Fibroblast of skin of left quadriceps (primary cell): ENCODE measurements around the gene COL13A1.
A peak's percentile ranks its signal among the peaks of the same experiment; 100 is the strongest.

Source experiments
- DNase-seq, 2 experiments: peaks; one replicate each; pipeline ENCODE4 v3.0.0-alpha.2; 2013; ENCODE audit warnings: low read depth in 2 of 2

The COL13A1 gene

DNA sequence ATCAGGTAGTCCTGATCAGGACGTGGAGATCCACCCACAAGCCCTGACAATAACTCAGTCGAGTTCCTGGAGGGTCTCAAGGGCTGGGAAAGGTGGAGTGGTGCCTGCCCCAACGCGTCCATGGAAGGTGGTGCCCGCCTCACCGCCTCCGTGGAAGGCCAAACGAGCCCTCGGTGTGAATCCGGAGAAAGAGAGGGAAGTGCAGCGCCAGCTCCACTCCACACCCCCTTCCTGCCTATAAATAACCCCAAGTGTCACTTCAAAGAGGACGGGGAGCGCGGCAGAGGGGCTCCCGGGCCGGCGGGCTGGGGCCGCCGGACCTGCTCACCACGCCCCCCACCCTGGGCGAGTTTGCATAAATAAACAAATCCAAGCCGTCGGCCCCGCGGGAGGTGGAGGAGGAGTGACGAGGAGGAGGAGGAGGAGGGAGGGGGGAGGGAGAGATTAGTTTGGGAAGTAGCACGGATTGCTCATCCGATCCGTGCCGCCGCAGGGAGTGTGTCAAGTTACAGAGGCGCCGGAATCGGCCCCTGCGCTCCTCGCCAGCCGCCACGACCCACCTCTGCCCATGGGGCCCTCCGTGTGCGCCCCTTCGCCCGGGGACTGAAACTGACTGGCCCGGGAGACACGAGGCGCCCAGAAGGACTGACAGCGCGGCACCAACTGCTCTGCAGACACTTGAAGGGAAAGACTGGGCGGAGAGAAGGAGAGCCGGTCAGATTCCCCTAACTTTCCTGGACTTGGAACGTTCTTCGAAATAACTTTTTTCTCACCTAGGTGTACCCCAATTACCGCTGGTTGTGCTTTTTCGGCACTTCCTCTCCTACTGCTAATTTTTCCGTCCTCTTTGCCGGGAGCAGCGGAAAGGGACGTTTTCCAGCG, at the start of gene COL13A1:
Gene COL13A1, plus strand, starts transcription at position 473 of the 882 bp plus-strand sequence. CDS start 518 bp downstream, outside the sequence.
- peak in 1 of 2 experiments; percentile 31 for DNase-seq

DNA sequence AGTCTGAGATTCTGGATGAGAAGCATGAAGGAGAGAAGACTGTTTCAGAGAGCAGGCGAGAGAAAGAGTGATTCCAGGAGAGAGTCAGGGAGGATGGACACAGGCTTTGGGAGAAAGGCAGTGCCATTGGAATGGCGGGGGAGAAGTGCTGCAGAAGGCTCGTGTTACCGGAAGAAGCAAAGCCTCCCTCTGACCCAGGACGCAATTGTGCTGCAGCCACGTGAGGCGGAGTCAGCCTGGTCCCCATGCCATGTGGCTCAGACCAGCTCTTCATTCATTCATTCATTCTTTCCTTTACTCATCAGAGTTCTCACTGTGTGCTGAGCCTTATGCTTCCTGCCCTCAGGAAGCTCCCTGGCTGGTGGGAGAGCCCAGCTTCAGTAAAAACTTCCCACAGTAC, 49.2 kb upstream of the COL13A1 start:
- no peak for DNase-seq

DNA sequence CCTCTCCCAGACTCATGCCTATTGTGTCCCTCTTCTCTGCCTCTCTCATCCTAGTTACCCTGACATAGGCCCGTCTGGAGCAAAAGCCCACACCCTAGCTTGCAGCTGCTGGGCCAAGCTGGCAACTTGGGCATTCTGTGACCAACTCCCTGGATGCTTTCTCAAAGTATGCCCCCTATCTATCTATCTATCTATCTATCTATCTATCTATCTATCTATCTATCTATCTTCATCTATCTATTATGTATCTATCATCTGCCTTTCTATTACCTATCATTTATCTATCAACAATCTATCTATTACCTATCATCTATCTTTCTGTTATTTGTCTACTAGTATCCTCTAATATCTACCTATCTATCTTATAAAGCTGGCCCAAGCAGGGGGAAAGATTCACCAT, 45.4 kb upstream of the COL13A1 start:
- DNase-seq = no peak

DNA sequence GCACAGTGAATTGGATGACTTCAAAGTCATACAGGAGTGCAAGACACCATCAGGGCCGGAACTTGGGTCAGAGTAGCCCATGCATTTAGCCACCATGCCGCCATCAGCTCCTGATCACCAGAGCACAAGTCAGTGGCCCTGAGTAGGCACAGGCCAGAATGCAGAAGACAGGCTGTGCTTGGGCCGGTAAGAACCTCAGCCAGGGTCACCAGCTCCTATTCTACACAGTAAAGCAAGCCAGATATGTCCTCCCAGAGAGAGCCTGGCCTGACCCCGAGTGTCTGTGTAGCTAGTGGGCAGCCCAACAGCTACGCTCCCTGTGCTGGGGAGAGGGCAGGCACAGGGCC, 44.5 kb upstream of the COL13A1 start:
- no peak for DNase-seq

DNA sequence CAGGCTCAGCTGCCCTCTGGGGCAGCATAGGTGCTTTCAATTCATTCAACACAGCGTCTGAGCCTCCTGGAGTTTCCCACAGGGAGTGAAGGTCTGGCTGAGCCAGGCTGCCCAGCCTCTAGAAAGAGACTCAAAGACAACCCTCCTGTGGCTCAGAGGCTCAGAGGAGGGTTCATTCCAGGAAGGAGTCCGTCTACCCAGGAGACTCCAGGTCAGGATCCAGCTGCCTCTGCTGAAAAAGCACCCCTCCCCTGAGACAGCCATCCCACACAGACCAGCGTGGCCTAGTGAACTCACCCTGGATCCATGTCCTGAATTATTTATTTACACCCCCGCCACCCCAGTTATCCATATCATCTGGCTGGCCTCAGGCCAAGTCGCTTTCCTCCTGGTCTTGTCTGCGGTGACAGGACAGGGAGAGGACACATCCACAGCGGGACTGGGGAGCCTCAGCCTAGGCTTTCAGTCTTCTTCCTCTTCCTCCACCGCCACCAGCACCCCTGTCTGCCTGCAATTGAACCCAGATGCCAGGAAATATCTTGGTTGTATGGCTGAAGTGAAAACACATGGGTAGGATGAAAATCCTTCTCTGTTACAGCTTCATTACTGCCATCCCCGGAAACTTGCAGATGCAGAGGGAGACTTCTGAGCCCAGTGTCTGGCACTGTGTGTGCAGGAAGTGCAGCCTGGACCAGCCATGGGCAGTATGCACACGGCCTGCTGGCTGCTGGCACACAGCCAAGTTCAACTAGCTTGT, 44.0 kb upstream of the COL13A1 start:
- DNase-seq = peak; percentile 70 to 74

DNA sequence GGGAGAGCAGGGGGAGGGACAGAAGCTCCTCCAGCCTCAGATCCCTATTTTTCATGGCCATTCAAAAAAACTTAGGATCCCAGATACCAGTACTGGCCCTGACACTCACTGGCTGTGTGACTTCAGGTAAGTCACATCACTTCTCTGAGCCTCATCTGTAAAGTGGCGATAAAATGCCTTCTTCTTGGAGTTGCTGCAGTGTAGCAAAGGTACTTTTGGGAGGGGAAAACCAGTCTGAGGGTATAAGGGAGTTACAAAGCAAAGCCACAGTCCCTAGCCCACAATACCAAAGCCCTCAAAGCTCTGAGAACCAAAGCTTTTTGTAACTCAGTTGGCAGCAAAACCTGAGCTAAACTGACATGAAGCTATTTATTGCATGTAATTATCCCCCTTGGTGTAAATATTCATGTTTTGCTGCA, 43.4 kb upstream of the COL13A1 start:
- no peak for DNase-seq

DNA sequence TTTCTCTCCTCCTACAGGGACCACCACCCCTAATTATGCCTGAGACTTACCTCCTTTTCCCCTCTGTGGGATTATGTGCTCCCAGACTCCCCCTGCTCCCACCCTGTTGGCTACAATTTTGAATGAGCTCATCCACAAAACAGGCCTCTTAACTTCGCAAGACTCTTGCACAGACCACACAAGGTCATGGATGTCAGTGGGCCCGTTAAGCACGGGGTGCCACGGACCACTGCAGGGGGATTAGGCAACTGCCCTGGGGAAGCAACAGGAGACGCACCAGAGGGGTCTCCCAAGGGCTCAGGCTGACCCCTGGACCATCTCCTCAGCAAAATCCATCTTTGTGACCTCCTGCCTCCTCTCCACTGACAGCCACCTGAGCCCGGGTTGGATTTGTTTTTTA, 42.1 kb upstream of the COL13A1 start:
- DNase-seq = no peak

DNA sequence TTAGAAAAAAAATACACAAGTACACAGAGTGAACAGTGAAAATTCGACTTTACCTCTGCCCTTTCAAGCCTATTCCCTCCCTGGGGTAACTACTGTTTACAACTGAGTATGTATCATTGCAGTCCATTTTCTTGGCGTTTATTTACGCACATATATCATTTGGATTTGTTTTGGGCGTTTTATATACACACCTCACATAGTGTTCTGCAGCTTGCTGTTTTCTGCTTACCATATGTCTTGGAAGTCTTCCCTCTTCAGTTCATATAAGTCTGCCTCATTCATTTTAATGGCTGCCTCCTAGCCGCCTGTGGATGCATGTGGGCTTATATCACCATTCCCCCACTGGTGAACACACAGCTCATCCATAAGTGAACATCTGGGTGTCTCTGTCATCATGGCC, 41.6 kb upstream of the COL13A1 start:
- peak; percentile 38 to 39 for DNase-seq

DNA sequence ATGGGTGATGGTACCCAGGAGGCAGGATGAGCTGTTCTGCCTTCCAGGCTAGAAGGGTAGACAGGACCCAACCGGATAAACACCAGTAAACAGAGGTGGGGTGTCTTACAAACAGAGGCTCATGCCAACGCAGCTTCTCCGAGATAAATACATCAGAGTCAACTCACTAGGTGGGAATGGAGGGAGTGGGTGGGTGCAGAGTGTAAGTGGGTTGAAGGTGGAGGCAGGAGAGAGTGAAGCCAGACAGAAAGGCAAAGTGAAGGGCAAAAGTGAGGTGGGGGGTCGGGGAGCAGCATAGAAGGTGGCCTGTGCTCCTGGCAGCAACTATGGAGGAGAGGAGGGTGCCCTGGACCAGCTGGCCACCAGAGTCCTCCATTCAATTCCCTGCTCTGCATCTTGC, 40.4 kb upstream of the COL13A1 start:
- no peak for DNase-seq

DNA sequence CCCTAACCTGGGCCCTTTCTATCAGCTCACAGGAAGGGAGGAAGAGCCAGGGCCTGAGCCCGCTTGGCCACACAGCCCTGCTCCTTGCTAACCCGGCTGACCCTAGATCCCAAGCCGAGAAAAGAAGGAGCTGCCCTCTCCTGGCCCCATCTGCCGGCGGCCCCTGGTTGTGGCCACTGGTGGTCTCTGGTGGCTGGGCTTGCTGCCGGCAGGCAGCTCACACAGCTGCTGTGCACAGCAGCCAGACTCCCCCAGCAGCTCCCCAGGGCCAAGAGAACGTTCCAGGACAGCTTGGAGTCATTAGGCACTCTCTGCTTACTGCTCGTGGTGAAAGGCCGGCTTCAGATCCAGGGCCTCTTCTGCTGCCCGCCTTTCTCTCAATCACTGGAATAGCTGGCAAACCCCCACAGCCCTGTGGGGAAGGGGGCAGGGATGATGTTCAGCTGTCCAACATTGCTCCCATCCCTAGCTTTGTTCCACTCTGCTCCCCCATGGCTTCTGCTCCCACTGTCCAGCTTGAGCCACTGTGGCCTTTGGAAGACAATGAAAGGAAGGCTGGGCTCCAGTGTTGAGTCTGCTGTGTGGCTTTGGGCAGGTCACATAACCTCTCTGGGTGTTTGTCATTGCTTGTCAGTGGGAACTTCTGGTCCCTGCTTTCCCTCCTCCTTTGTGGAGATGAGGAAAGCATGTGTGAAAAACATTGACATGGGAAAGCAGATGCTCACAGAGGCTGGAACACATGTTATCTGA, 35.4 kb upstream of the COL13A1 start:
- DNase-seq = peak; percentile 47 to 54

DNA sequence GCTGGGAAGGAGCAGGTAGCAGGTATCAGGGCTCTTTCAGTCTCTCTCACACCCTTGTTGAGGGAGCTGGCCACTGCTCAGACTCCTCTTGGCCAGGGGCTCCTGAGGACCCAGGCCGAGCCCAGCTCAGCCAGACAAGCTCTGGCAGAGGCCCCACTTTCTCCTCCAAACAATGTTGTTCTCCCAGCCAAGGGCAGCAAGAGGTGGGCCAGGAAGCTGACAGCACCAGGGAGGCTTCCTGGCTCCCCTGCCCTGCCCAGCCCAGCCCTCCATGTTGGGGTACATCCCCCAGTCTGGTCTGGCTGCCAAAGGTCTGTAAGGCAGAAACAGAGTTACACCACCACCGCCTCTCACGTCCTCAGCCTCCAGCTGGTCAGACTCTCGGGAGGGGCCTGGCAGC, 33.9 kb upstream of the COL13A1 start:
- DNase-seq = no peak

DNA sequence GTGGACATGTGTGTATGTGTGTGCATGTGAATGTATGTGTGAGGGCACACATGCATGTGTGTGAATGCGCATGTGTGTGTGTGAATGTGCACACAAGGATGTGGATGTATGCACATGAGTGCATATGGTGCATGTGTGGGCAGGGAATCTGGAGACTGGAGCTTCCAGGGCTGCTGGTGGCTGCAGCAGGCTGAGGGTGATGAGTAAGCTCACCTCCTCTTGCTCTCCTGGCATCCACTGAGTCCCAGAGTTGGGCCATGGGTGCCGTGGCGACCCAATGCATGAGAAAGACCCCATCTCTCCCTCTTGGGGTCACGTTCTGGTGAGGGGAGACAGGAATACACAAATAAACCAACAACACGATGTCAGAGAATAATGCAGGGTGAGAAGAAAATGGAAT, 33.3 kb upstream of the COL13A1 start:
- DNase-seq = no peak

DNA sequence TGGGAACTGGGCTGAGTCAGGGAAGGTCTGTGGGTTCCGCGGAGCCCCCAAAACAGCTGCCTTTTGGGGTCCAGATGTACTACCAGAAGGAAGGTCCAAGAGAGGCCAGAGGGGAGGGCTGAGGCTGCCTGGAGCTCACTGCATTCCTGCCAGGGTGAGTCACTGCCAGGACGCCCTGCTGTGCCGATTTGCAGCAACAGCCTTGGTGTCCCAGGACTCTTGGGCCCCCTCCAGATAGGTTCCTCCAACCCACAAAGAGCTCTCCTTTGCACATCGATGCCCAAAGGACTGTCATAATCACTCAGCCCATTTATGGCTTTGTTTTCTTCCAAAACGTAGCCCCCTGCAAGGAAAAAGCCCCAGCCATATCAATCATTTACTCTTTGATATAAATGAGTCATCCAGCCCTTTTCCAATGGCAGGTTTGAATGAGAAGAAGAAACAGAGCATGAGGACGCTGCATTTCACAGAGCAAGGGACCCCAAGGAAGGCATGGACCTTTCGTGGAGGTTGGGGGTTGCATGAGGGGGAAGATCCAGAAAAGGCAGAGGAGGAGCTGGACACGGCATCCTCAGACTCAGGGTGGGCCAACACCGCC, 32.2 kb upstream of the COL13A1 start:
- peak; percentile 70 to 72 for DNase-seq

DNA sequence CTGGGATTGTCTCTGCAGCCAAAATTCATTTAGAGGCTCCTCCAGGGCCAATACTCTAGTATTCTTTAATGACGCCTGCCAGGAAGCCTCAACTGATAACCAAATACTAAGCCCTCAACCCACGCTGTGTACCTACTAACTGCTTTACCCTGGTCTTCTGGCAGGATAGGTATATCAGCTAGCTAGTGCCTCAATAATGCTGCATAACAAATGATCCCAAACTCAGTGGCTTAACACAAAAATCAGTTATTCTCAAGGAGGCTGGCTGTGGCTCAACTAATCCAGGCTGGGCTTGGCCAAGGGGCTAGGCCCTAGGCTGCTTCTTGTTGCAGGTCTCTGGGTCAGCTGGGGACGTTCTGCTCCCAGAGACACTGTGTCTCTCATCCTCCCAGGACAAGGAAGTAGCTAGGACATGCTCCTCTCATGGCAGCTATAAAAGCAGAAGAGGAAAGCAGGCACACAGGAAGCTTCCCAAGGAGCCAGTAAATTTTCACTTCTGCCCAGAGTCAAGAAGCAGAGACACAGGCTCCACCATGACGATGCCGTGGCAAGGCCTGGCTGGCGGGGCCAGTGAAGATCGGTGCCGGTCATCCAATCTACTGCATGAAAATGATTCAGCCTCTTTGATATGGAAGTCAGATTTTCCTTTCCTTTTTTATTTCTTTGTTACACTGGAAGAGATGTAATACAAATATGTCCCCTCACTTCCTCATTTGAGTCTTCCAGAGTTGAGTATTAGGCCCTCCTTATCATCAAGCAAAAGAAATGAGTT, 28.6 kb upstream of the COL13A1 start:
- no peak for DNase-seq

DNA sequence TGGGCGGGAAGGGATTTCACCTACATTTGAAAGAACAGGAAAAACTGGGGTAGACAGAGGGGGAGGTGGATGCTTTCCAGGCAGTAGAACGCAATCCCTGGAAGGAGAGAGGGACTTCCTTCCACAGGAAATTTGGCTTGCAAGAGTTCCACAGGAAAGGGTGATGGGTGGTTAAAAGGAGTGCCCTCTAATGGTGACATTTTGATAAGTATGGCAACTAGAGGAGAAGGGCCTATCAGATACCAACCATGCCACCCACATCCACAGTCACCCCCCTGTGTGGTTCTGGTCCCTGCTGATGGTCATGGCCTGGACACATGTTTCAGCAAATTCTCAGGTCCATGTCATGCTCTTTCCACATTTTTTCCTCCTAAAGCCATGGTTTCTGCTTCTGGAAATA, 27.1 kb upstream of the COL13A1 start:
- no peak for DNase-seq

DNA sequence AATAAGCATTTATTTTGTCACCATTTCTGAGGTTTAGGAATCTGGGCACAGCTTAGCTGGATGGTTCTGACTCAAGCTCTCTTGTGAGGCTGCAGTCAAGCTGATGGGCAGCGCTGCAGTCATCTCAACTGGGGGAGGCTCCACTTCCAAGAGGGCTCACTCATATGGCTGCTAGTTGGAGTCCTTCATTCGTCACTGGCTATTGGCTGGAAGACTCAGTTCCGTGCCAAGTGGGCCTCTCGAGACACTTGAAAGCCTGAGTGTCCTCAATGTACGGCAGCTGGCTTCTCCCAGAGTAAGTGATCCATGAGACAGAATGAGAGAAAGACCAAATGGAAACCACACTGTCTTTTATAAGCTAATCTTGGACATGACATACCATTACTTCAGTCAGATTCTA, 21.6 kb upstream of the COL13A1 start:
- no peak for DNase-seq

DNA sequence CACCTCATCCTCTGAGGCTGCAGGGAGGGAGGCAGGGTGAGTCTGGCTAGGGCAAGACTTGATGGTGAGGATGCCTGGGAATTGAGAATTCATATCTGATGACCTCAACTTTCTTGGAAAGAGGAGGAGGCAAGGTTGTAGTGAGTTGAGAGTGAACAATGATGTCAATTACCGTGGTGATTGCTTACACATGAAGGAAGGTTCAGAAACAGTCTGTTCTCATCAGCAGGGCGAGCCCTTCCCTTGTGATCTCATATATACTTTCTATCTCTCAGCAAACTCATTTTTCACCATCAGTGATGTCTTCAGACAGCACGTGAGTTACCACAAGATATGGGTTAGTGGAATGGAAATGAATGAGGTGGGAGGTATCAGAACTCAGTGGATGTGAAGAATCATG, 20.1 kb upstream of the COL13A1 start:
- no peak for DNase-seq

DNA sequence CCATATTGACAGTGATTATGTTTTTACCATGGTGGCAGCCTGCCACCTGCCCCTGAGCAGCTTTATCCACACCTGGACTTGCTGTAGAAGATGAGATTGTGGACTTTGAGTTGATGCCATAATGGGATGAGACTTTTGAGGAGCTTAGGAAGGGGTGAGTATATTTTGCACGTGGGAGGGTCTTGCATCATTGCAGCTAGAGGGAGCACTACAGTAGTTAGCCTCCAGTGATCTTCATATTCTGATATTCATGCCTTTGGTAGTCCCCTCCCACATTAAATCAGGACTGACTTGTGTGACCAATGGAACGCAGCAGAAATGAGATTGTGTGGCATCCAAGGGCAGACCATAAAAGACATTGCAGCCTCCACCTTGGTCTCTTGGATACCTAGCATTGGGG, 18.2 kb upstream of the COL13A1 start:
- DNase-seq = no peak

DNA sequence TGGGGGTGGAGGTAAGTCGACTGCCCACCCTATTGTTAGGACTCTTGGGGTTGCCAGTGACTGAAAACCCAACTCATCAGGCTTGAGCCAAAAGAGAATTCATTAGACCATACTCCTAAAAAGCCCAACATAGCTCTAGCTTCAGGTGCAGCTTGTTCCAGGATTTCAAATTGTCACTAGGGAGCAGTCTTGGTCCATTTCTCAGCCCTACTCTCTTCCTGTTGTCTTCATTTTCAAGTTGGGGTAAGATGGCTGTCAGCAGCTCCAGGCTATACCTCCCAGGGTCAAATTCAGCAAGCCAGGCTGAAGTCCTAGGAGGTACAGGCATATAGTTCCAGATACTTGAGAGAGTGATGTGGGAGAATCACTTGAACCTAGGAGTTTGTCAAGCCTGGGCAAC, 14.9 kb upstream of the COL13A1 start:
- DNase-seq = no peak

DNA sequence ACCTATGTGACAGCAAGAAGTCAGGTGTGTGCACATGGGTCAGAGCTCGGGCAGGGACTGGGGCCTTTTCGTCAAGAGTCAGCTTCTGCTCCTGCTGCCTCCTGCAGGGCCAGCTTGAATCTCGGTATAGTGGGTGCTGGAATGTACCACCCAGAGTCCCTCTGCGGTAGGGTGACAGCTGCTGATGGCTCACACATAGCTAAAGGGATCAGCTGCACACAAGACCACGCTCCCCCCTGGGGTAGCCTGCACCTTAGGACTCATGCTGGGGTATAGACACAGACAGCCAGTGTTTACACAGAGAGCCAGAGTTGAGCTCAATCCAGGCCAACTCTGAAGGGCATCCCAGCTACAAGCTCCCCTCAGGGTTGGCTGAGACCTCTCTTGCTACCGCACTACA, 14.0 kb upstream of the COL13A1 start:
- DNase-seq = no peak

DNA sequence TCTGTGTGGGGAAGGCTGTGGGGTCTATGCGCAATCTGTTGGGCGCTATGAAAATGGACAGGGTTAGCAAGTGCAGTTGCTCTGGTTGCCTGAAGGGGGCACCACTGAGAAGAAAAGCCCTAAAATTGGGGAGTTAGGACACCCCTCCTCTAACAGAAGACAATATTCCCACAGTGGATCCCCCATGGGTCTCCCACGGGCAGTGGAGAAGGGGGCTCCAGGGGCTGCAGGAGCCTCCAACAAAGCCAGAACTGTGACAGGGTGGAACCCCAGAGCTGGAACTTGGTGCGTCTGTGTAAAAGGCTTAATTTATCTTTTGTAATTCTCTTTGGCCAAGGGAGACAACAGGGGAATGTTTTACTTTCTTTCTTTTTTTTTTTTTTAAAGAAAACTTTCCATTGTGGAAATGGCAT, 12.5 kb upstream of the COL13A1 start:
- no peak for DNase-seq
